Thyroid gland (tissue), 4 donors: ENCODE results near the gene MICOS13. TPM values are rescaled to one million over a fixed set of nuclear protein-coding genes. Genes with fewer than 3 reads are reported as not detected.

Experiments used
- DNase-seq, 2 donors: peaks; one replicate each; pipeline ENCODE4 v3.0.0-alpha.2; 2019
- H3K27ac ChIP-seq, 3 donors: fragments of 200-600 bp; sonication (generic); 1 replicate in 2 of 3; 2 replicates in 1 of 3; pipeline ENCODE4 v1.5.1; 2016 to 2019; ENCODE audit warnings: mild to moderate bottlenecking in 1 of 3, moderate library complexity in 1 of 3
- H3K27me3 ChIP-seq: fragments of 200-600 bp; sonication (generic); one replicate; pipeline ENCODE4 v1.5.1; 2019
- H3K36me3 ChIP-seq, 2 donors: fragments of 200-600 bp; sonication (generic); one replicate each; pipeline ENCODE4 v1.5.1; 2016 to 2019
- H3K4me1 ChIP-seq, 2 donors: fragments of 200-600 bp; sonication (generic); one replicate each; pipeline ENCODE4 v1.5.1; 2017 to 2019
- H3K4me3 ChIP-seq, 3 donors: fragments of 200-600 bp; sonication (generic); replicated peaks in 1 of 3; 1 replicate in 2 of 3; 2 replicates in 1 of 3; pipeline ENCODE4 v1.5.1; 2016; ENCODE audit warnings: mild to moderate bottlenecking in 1 of 3
- H3K9me3 ChIP-seq: fragments of 200-600 bp; sonication (generic); one replicate; pipeline ENCODE4 v1.5.1; 2017
- POLR2A ChIP-seq, 2 donors: fragments of 450-650 bp; IDR thresholded peaks; one replicate each; pipeline ENCODE4 v1.6.1; 2017; ENCODE audit warnings: antibody characterized with exemption in 2 of 2, mild to moderate bottlenecking in 2 of 2, moderate library complexity in 1 of 2
- WGBS, 2 donors: methylation state at CpG; one replicate each; pipeline ENCODE4 v1.1.5; 2017; 5-methylcytosine and 5-hydroxymethylcytosine counted together
- intact Hi-C: fragments of 100-400 bp; cut with DNase I; formaldehyde crosslinking; loops from one replicate; pipeline ENCODE4 v1.15.1; 2023
- total RNA-seq, 4 donors: library from RNA; depleted of rRNA; stranded (reverse); fragments of >200 nt; gene quantifications; one replicate each; pipeline ENCODE4 v1.2.3, GENCODE V29; 2016
- TF ChIP-seq, protein P1 (sequence below), 6 experiments: fragments of 200-600 bp in 3 of 6; fragments of 450-650 bp in 3 of 6; sonication (generic) in 3 of 6; IDR thresholded peaks; one replicate each; pipeline ENCODE4 v1.5.1; 2016 to 2019; ENCODE audit warnings: antibody characterized with exemption in 6 of 6, mild to moderate bottlenecking in 2 of 6, inconsistent platforms in 1 of 6, moderate library complexity in 1 of 6

MICOS13 gene
- total RNA-seq, 4 donors from 2014 or later, result 20.1 to 68.3 (median 47.2) TPM

DNA sequence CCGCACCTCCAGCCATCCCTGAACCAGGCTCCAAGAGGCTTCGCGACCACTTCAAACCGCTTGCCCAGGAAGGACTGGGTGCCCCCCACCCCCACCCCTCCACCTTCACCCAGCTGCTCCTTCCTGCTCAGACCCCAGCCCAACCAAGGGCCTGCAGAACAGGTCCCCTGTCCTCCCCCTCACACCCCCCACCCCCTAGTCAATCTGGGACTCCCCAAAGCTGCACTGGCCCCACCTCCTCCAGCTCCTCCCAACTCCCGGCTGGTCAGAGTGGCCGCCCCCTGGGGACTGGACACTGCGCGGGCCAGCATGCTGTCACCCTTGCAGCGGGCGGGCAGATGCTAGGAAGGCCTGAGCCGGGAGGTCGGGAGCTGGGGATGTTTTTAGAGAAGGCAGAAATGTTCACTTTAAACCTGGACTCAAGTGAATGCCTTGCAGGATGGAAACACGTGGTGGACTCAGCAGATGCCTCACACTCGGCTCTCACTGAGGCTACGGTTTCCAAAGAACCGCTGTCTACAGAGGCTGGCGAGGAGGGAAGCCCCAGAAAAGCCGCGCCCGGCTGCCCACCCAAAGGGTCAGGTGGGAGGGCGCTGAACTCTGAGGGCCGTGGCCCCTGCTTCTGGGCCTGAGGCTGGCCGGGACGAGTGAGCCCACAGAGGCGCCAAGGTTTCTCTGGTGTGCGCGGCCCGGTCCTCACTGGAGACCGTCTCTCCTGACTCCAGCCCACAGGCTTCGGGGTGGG, 17.7 kb upstream of the MICOS13 start:
- no peaks in the 10 kb centered on the region for H3K27me3 ChIP-seq
- H3K27ac ChIP-seq, result no peak overlapping the region
- peaks cover 44 to 61% of the 10 kb centered on the region in 2 donors for H3K36me3 ChIP-seq
- H3K9me3 ChIP-seq, result no peaks in the 10 kb centered on the region
- TF ChIP-seq POLR2A (IDR thresholded peaks at IDR 0.05), result no peak
- TF ChIP-seq, protein P1, sequence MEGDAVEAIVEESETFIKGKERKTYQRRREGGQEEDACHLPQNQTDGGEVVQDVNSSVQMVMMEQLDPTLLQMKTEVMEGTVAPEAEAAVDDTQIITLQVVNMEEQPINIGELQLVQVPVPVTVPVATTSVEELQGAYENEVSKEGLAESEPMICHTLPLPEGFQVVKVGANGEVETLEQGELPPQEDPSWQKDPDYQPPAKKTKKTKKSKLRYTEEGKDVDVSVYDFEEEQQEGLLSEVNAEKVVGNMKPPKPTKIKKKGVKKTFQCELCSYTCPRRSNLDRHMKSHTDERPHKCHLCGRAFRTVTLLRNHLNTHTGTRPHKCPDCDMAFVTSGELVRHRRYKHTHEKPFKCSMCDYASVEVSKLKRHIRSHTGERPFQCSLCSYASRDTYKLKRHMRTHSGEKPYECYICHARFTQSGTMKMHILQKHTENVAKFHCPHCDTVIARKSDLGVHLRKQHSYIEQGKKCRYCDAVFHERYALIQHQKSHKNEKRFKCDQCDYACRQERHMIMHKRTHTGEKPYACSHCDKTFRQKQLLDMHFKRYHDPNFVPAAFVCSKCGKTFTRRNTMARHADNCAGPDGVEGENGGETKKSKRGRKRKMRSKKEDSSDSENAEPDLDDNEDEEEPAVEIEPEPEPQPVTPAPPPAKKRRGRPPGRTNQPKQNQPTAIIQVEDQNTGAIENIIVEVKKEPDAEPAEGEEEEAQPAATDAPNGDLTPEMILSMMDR (IDR thresholded peaks at IDR 0.05), result no peak
- intact Hi-C loops, result loop anchor here (10.0 kb wide), 1 partner anchor 73 kb away; the partner anchor contains the start of genes SAFB and SAFB2
- no peak for DNase-seq
- 86% methylated on average over 18 to 28 of the region's 30 CpGs for WGBS, 2 donors
- H3K4me1 ChIP-seq, result no peaks in the 10 kb centered on the region
- H3K4me3 ChIP-seq, result no peak overlapping the region

DNA sequence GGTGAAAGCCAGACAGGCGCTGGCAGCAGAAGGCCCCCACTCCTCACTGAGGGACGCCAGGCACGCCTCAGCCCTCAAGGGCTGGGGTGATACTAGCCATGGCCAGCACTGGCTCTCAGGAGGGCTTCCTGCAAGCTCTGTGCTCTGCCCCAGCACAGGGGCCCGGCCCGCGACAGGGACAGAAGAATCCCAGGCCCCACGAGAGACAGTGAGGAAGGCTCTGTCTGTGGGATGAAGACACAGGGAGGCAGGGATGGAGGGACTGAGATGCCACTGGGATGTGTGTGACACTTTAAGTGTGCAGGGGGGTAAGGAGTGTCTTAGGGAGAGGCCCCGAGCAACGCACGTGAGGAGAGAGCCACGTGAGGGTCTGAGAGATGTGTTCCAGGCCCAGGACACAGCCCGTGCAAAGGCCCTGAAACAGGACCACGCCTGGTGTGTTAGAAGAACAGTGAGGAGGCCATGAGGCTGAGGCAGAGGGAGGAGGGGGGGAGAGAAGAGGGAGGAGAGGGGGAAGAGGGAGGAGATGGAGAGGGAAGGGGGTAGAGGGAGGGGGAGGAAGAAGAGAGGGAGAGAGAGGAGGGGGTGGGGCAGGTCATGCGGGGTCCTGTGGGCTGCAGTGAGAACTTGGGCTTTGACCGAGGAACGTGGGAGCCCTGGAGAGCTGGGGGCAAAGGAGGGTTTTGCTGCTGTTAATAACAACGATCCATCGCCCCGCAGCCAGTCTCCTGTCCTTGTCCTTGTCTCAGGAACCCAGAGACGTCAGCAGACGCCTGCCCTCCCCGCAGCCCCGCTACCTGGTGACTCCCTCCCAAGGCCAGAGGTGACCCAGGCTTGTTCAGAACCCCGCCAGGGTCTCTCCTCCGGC, 16.9 kb upstream of the MICOS13 start:
- no peak overlapping the region for H3K27ac ChIP-seq
- no peak overlapping the region for H3K4me3 ChIP-seq
- H3K27me3 ChIP-seq, result no peaks in the 10 kb centered on the region
- H3K9me3 ChIP-seq, result no peaks in the 10 kb centered on the region
- WGBS, 2 donors, result 86 to 89% methylated on average over 22 to 23 of the region's 25 CpGs
- H3K4me1 ChIP-seq, result no peaks in the 10 kb centered on the region
- no peak for DNase-seq
- no peak for TF ChIP-seq POLR2A (IDR thresholded peaks at IDR 0.05)
- TF ChIP-seq, protein P1 (IDR thresholded peaks at IDR 0.05), result no peak
- intact Hi-C loops, result loop anchor here (10.0 kb wide), 1 partner anchor 72 kb away; the partner anchor contains the start of genes SAFB and SAFB2
- peaks cover 50 to 68% of the 10 kb centered on the region in 2 donors for H3K36me3 ChIP-seq

DNA sequence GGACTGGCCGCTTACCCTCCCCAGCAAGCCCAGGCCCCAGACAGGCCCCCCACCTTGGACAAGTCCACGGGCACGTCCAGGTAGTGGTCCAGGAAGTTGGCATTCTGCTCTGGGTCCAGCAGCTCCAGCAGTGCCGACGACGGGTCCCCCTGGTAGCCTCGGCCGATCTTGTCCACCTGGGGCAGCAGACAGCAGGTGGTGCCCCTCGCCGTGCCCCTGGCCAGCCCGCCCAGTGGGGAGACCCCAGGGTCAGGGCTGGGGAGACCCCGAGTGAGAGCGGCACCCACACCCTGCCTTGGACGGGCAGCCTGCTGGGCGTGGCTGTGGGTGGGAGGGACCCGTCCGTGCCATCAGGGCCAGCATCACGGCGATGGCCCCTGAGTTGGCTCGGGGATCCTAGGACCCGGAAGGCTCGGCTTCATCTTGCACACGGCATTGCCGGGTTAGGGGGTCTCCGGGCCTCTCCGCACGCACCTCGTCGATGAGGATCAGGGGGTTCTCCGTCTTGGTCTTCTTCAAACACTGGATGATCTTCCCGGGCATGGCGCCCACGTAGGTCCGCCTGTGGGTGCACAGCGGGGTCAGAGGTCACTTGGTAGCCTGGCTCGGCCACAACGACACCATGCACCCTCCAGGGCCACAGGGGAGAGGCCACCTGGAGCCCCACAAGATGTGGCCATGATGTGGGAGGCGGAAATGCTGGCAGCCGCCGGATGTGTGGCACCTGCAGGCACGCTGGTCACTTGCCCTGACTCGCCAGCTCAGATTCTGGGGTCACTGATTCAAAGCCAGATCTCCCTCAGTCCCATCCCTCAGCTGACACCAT, 16.1 kb upstream of the MICOS13 start:
- Histone ChIP-seq H3K27me3 (no peaks in the 10 kb centered on the region), H3K36me3 (peaks cover 55 to 73% of the 10 kb centered on the region in 2 donors), H3K4me3 (no peak overlapping the region), H3K27ac (no peak overlapping the region), H3K4me1 (peaks cover 4 to 6% of the 10 kb centered on the region in 2 donors), H3K9me3 (no peaks in the 10 kb centered on the region)
- intact Hi-C loops, result loop anchor here (10.0 kb wide), 1 partner anchor 72 kb away; the partner anchor contains the start of genes SAFB and SAFB2
- TF ChIP-seq, protein P1 (IDR thresholded peaks at IDR 0.05), result no peak
- TF ChIP-seq POLR2A (IDR thresholded peaks at IDR 0.05), result no peak
- WGBS, 2 donors, result 90 to 94% methylated on average over 26 to 27 of the region's 42 CpGs
- no peak for DNase-seq

- TF ChIP-seq, protein P1 (IDR thresholded peaks at IDR 0.05), result no peak
- no peak for TF ChIP-seq POLR2A (IDR thresholded peaks at IDR 0.05)
- Histone ChIP-seq H3K4me1 (peaks cover 9 to 12% of the 10 kb centered on the region in 2 donors), H3K27me3 (no peaks in the 10 kb centered on the region), H3K4me3 (no peak overlapping the region), H3K36me3 (peaks cover 55 to 72% of the 10 kb centered on the region in 2 donors), H3K27ac (no peak overlapping the region), H3K9me3 (no peaks in the 10 kb centered on the region)
- DNase-seq, result no peak
- intact Hi-C loops, result loop anchor here (10.0 kb wide), 1 partner anchor 71 kb away; the partner anchor contains the start of genes SAFB and SAFB2
- WGBS, 2 donors, result 94 to 97% methylated on average over 14 to 28 of the region's 28 CpGs
These were observed 15.4 kb upstream of the MICOS13 start for GRCh38 chr19:5695649-5696195.
